ENCODE data around the gene LGMN. TPM values are rescaled to one million over a fixed set of nuclear protein-coding genes. Genes with fewer than 3 reads are reported as not detected.
"Not testable (repeated sequence)": the region's sequence is repeated elsewhere in the genome, so short reads cannot be mapped to it uniquely, and the experiment has no call there.

The LGMN gene
- total and polyA plus RNA-seq, 4 donors = 86.0 to 164 (median 97.8) TPM

DNA sequence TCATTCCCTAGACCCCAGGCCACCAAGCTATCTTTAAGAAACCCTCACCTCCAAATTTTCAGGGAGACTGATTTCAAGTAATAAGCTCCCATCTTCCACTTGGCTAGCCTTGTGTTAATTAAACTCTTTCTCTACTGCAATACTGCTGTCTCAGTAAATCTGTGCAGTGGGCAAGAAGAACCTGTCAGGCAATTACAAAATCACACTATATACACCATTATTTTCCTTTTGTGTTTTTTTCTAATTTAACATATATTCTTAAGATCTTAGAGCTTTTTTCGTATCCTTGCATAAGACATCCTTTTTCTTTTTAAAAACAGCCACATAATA lies 38.0 kb upstream of the LGMN start:
- no peaks in the 10 kb centered on the region for H3K27me3 ChIP-seq (ENCODE audit: control insufficient read depth in 1 of 2, insufficient read depth in 2 of 2, low read length in 1 of 2)
- H3K4me3 ChIP-seq (ENCODE audit: low read length in 2 of 2) = no peak overlapping the region
- H3K27ac ChIP-seq (ENCODE audit: low read depth in 1 of 2, low read length in 2 of 2) = peak overlapping the region; percentile 1 to 67
- H3K36me3 ChIP-seq (ENCODE audit: control insufficient read depth in 1 of 2, insufficient read depth in 2 of 2, low read length in 1 of 2) = no peaks in the 10 kb centered on the region
- DNase-seq (no peak), ATAC-seq (ENCODE audit: low FRiP score) (no peak)
- H3K4me1 ChIP-seq (ENCODE audit: control insufficient read depth in 1 of 2, insufficient read depth in 2 of 2, low read length in 2 of 2) = no peaks in the 10 kb centered on the region
- H3K9me3 ChIP-seq (ENCODE audit: control insufficient read depth, low read length) = no peaks in the 10 kb centered on the region
- 96 to 98% methylated on average over 1 of the region's 1 CpG for WGBS, 2 donors
- intact Hi-C loops (cut with DNase I) = loop anchor here in 1 of 2 donors (10.0 kb wide), 1 partner anchor 652 kb away; no protein-coding TSS in a partner anchor

DNA sequence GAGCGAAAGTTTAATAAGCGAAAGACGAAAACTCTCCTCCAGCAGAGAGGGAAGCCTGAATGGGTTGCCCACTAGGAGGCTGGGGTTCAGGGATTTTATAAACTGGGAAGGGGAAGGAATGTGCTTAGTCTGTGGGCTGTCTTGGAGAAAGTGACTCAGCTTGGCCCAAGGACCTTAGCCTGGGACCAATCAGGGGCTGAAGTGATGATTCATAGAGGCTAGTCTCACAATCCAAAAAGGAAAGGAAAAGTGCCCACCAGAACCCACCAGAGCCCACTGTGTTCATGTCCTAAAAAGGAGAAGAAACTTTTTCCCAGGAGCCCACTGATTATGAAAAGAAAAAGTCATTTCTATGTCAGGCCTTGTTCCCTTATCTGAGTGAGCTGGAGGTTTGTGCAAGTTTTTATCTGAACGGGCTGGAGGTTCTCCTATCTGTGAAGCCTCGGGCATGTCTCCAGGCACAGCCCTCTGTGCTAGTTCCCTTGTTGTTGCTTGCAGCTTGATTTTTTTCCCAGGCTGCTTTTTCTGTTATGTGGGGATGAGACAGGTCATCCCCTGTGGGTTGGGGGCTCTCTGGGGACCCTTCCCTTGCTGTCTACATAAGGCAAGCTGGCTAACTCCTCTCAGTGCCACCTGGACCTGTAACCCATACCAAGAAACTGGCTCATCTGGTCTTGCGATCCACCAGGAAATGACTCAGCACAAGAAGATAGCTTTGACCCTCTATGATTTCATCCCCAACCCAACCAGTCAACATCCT lies 37.4 kb upstream of the LGMN start:
- DNase-seq (peak in 1 of 2 donors; percentile 72), ATAC-seq (ENCODE audit: low FRiP score) (peak; percentile 88)
- WGBS, 2 donors = 39 to 43% methylated on average over 6 of the region's 6 CpGs
- intact Hi-C loops (cut with DNase I) = loop anchor here (2.0 to 10.0 kb wide), 2 partner anchors 37 to 651 kb away; partner anchors contain the start of gene LGMN (in 1 of the 2)
- Histone ChIP-seq H3K27ac (ENCODE audit: low read depth in 1 of 2, low read length in 2 of 2) (peak overlapping the region; percentile 51 to 67), H3K36me3 (ENCODE audit: control insufficient read depth in 1 of 2, insufficient read depth in 2 of 2, low read length in 1 of 2) (no peaks in the 10 kb centered on the region), H3K4me1 (ENCODE audit: control insufficient read depth in 1 of 2, insufficient read depth in 2 of 2, low read length in 2 of 2) (no peaks in the 10 kb centered on the region), H3K27me3 (ENCODE audit: control insufficient read depth in 1 of 2, insufficient read depth in 2 of 2, low read length in 1 of 2) (no peaks in the 10 kb centered on the region), H3K4me3 (ENCODE audit: low read length in 2 of 2) (no peak overlapping the region), H3K9me3 (ENCODE audit: control insufficient read depth, low read length) (no peaks in the 10 kb centered on the region)

DNA sequence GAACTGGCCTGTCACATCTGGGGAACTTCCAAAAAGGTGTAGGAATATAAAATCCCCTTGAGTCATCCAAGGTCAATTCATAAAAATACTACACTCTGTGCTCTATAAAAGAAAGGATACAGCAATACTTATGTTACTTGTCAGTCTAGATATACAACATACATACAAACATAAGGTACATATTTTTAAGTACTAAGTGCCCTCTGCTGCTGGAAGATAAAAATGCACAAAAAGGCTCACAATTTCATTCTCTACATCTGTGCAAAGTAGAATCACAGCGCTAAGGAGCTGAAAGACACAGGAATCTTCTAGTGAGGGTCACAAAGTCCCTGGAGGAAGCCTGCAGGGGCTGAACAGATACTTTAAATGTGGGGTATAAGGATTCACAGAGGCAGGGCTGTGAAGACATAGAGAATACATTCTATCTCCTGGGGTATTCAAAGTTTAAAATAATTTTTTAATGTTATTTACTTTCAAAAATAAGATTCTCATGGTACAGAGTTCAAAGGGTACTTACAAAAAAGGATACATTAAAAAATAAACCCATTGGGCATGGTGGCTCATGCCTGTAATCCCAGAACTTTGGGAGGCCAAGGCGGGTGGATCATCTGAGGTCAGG lies 35.5 kb upstream of the LGMN start:
- intact Hi-C loops (cut with DNase I) = loop anchor here (2.0 to 10.0 kb wide), 4 partner anchors 35 to 649 kb away; partner anchors contain the start of gene LGMN (in 1 of the 2)
- ATAC-seq (ENCODE audit: low FRiP score) (no peak), DNase-seq (no peak)
- 46 to 49% methylated on average over 2 of the region's 2 CpGs for WGBS, 2 donors
- no peak overlapping the region for H3K4me3 ChIP-seq (ENCODE audit: low read length in 2 of 2)
- no peaks in the 10 kb centered on the region for H3K9me3 ChIP-seq (ENCODE audit: control insufficient read depth, low read length)
- H3K36me3 ChIP-seq (ENCODE audit: control insufficient read depth in 1 of 2, insufficient read depth in 2 of 2, low read length in 1 of 2) = no peaks in the 10 kb centered on the region
- H3K27me3 ChIP-seq (ENCODE audit: control insufficient read depth in 1 of 2, insufficient read depth in 2 of 2, low read length in 1 of 2) = no peaks in the 10 kb centered on the region
- no peaks in the 10 kb centered on the region for H3K4me1 ChIP-seq (ENCODE audit: control insufficient read depth in 1 of 2, insufficient read depth in 2 of 2, low read length in 2 of 2)
- H3K27ac ChIP-seq (ENCODE audit: low read depth in 1 of 2, low read length in 2 of 2) = no peak overlapping the region

DNA sequence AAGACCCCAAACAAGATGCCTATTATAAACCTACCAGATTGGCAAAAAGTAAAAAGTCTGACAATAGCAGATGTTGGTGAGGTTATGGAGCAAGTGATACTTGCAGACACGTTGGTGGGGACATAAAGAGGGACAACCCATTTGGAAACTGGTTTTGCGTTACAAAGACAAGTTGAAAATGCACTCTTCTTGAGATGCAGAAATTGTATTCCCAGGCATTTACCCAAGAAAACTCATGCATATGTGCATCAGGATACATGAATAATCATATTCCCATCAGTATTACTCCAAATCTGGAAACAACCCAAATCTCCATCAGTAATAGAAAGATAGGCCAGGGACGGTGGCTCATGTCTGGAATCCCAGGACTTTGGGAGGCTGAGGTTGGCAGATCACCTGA lies 32.9 kb upstream of the LGMN start:
- intact Hi-C loops (cut with DNase I) = loop anchor here (5.0 to 10.0 kb wide), 2 partner anchors 94 to 647 kb away; no protein-coding TSS in a partner anchor
- WGBS, 2 donors = 83 to 84% methylated on average over 3 of the region's 3 CpGs
- no peaks in the 10 kb centered on the region for H3K4me1 ChIP-seq (ENCODE audit: control insufficient read depth in 1 of 2, insufficient read depth in 2 of 2, low read length in 2 of 2)
- no peaks in the 10 kb centered on the region for H3K36me3 ChIP-seq (ENCODE audit: control insufficient read depth in 1 of 2, insufficient read depth in 2 of 2, low read length in 1 of 2)
- H3K27ac ChIP-seq (ENCODE audit: low read depth in 1 of 2, low read length in 2 of 2) = no peak overlapping the region
- H3K27me3 ChIP-seq (ENCODE audit: control insufficient read depth in 1 of 2, insufficient read depth in 2 of 2, low read length in 1 of 2) = no peaks in the 10 kb centered on the region
- no peak for ATAC-seq (ENCODE audit: low FRiP score)
- H3K9me3 ChIP-seq (ENCODE audit: control insufficient read depth, low read length) = no peaks in the 10 kb centered on the region
- no peak for DNase-seq
- H3K4me3 ChIP-seq (ENCODE audit: low read length in 2 of 2) = no peak overlapping the region

DNA sequence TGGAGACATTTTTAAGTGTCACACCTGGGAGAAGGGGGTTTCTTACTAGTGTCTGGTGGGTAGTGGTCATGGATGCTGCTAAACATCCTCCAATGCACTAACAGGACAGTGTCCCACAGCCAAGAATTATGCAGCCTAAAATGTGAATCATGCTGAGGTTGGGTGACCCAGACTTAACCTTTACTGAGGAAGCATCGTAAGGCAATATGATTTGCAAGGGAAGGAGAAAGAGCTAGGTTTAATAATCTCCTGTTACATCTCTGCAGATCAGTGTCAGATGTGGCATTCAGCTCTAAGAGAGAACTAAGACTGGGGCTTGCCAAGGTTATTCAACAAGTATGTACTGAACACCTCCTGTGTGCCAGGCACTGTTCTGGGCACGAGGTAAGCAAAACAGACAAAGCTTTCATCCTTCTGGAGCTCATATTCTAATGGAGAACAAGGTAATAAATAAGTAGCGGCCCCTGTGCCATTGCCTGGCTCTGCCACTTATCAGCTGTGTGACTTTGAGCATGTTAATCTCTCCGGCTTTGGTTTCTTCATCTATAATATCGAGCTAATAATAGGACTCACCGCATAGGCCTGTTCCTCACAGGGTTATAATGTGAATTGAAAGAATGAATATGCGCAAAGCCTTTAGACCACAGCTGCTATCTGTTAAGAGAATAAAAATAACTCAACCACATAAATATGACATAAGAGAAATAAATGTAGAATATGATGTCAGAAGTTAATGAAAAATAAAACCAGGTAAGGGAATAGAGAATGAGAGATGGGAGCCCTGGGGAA lies 32.2 kb upstream of the LGMN start:
- Histone ChIP-seq H3K4me1 (ENCODE audit: control insufficient read depth in 1 of 2, insufficient read depth in 2 of 2, low read length in 2 of 2) (no peaks in the 10 kb centered on the region), H3K9me3 (ENCODE audit: control insufficient read depth, low read length) (no peaks in the 10 kb centered on the region), H3K27me3 (ENCODE audit: control insufficient read depth in 1 of 2, insufficient read depth in 2 of 2, low read length in 1 of 2) (no peaks in the 10 kb centered on the region), H3K36me3 (ENCODE audit: control insufficient read depth in 1 of 2, insufficient read depth in 2 of 2, low read length in 1 of 2) (no peaks in the 10 kb centered on the region), H3K27ac (ENCODE audit: low read depth in 1 of 2, low read length in 2 of 2) (no peak overlapping the region), H3K4me3 (ENCODE audit: low read length in 2 of 2) (no peak overlapping the region)
- 81 to 85% methylated on average over 7 of the region's 7 CpGs for WGBS, 2 donors
- DNase-seq = no peak
- intact Hi-C loops (cut with DNase I) = loop anchor here (5.0 to 10.0 kb wide), 2 partner anchors 93 to 646 kb away; no protein-coding TSS in a partner anchor
- ATAC-seq (ENCODE audit: low FRiP score) = no peak

DNA sequence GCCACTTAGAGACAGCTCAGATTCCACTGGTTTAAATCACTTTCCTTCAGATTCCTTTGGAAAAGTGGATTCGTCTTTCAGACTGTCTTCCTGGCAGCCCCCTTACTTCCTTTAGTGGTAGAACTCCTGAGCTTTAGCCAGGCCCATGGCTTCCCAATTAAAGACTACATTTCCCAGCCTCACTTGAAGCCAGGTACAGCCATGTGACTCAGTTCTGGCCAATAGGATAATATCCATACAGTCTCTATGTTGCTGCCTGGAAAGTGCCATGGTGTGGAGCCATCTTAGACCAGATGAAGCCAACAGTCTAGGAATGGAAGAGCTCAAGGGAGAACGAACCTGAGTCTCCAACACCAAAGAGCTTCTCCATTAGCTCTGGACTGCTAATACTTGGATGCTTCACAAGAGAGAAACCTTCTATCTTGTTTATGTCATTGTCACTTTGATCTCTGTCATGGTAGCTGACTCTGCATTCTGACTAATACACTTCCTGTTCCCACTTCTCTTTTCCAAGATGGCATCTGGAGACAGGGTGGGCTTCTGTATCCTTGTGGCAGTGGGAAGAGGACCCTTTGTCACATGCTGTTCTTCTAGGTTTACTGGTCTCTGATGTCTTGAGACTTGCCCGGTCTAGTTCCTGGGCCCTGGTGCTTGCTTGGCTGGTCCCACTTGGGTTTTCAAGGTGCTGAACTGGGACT lies 30.6 kb upstream of the LGMN start:
- DNase-seq; H3K4me3 ChIP-seq (ENCODE audit: low read length in 2 of 2); intact Hi-C loops (cut with DNase I); H3K27me3 ChIP-seq (ENCODE audit: control insufficient read depth in 1 of 2, insufficient read depth in 2 of 2, low read length in 1 of 2); H3K27ac ChIP-seq (ENCODE audit: low read depth in 1 of 2, low read length in 2 of 2); H3K4me1 ChIP-seq (ENCODE audit: control insufficient read depth in 1 of 2, insufficient read depth in 2 of 2, low read length in 2 of 2); H3K36me3 ChIP-seq (ENCODE audit: control insufficient read depth in 1 of 2, insufficient read depth in 2 of 2, low read length in 1 of 2); H3K9me3 ChIP-seq (ENCODE audit: control insufficient read depth, low read length); ATAC-seq (ENCODE audit: low FRiP score): not testable (repeated sequence)
- WGBS, 2 donors = 79 to 87% methylated on average over 2 of the region's 3 CpGs

DNA sequence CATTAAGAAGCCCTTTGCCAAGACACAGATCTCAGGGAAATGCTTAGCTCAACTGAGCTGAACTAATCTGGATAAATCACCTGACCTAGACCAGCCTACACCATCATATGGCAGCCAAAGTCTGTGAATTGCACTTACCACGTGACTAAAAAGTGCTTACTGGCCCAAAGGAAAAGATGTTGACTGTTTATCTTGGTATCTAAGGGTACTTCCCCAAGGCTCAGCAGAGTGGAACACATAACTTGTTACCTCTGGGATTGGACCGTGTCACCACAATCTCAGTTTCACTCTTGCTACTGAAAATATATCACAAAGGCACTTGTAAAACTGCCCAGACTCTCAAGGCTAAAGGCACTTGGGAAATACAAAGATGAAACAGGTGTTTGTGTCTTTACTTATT lies 26.9 kb upstream of the LGMN start:
- H3K4me3 ChIP-seq (ENCODE audit: low read length in 2 of 2); H3K27me3 ChIP-seq (ENCODE audit: control insufficient read depth in 1 of 2, insufficient read depth in 2 of 2, low read length in 1 of 2); H3K36me3 ChIP-seq (ENCODE audit: control insufficient read depth in 1 of 2, insufficient read depth in 2 of 2, low read length in 1 of 2); DNase-seq; H3K4me1 ChIP-seq (ENCODE audit: control insufficient read depth in 1 of 2, insufficient read depth in 2 of 2, low read length in 2 of 2); H3K9me3 ChIP-seq (ENCODE audit: control insufficient read depth, low read length); H3K27ac ChIP-seq (ENCODE audit: low read depth in 1 of 2, low read length in 2 of 2): not testable (repeated sequence)
- WGBS, 2 donors = 15 to 42% methylated on average over 2 of the region's 2 CpGs
- ATAC-seq (ENCODE audit: low FRiP score) = peak; percentile 12
- intact Hi-C loops (cut with DNase I) = loop anchor here in 1 of 2 donors (2.0 kb wide), 1 partner anchor 66 kb away; no protein-coding TSS in a partner anchor

DNA sequence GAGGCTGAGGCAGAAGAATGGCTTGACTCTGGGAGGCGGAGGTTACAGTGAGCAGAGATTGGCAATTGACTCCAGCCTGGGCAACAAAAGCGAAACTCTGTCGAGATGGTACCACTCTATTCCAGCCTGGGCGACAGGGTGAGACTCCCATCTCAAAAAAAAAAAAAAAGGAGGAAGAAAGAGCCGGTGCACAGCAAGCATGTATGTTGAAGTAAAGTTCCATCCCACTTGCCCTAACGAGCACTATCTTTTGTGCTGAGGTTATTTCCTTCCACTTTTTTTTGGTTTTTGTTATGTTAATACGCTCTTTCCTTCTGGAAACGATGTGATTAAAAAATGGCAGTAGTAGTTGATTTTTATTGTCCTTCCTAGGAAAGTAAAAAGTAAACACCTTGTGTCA lies 26.1 kb upstream of the LGMN start:
- DNase-seq = no peak

More for the DNA sequence above, 26.1 kb upstream of the LGMN start:
- H3K27ac ChIP-seq (ENCODE audit: low read depth in 1 of 2, low read length in 2 of 2) = no peak overlapping the region
- H3K4me1 ChIP-seq (ENCODE audit: control insufficient read depth in 1 of 2, insufficient read depth in 2 of 2, low read length in 2 of 2) = no peaks in the 10 kb centered on the region
- intact Hi-C loops (cut with DNase I) = loop anchor here in 1 of 2 donors (2.0 kb wide), 1 partner anchor 66 kb away; no protein-coding TSS in a partner anchor
- WGBS, 2 donors = 88 to 92% methylated on average over 8 of the region's 8 CpGs
- no peaks in the 10 kb centered on the region for H3K27me3 ChIP-seq (ENCODE audit: control insufficient read depth in 1 of 2, insufficient read depth in 2 of 2, low read length in 1 of 2)
- H3K4me3 ChIP-seq (ENCODE audit: low read length in 2 of 2) = no peak overlapping the region
- no peak for ATAC-seq (ENCODE audit: low FRiP score)
- no peaks in the 10 kb centered on the region for H3K36me3 ChIP-seq (ENCODE audit: control insufficient read depth in 1 of 2, insufficient read depth in 2 of 2, low read length in 1 of 2)
- H3K9me3 ChIP-seq (ENCODE audit: control insufficient read depth, low read length) = no peaks in the 10 kb centered on the region

All from aorta (tissue), 5 donors.